HepG2 (cell line): ENCODE measurements around the gene GLIS1. TPM values are rescaled to one million over a fixed set of nuclear protein-coding genes. Genes with fewer than 3 reads are reported as not detected.
A peak's percentile ranks its signal among the peaks of the same experiment; 100 is the strongest.

ENCODE experiments used
- ATAC-seq: fragments of 200-7000 bp; cut with Tn5 transposase; 3 replicates; pipeline ENCODE4 v1.9.1; 2020; ENCODE audit warnings: mild to moderate bottlenecking, moderate library complexity
- BruUV-seq: library from RNA; stranded (reverse); fragments of 400-500 nt; replicated peaks from 2 replicates; lab custom pipeline; 2021; lab: Mats Ljungman, UMichigan
- CTCF ChIA-PET: fragments of 300-600 bp; formaldehyde crosslinking; extraction: SDS; loops from one replicate; lab custom pipeline; 2021; ENCODE audit warnings: low total read pairs, inconsistent platforms, low intra/inter-chr PET ratio; lab: Yijun Ruan, JAX
- POLR2A ChIA-PET: fragments of 350-600 bp; sonication (Branson Sonifier 250); formaldehyde crosslinking; loops from one replicate; lab custom pipeline; 2020; ENCODE audit warnings: antibody characterized with exemption, inconsistent platforms; lab: Yijun Ruan, JAX
- DNase-seq: peaks from one replicate; pipeline ENCODE4 v3.0.0-alpha.2; 2015; ENCODE audit warnings: low spot score
- FAIRE-seq: peaks from 3 replicates; lab custom pipeline; 2011; peaks lifted over from hg19 to GRCh38; lab: Jason Lieb, UNC
- H2AFZ ChIP-seq: one replicate; pipeline ENCODE4 v1.6.1; 2011; ENCODE audit warnings: low read length, inconsistent platforms
- H3K27ac ChIP-seq: fragments of 300-600 bp; 3 replicates; pipeline ENCODE4 v1.8.0; 2011; ENCODE audit warnings: mixed run types, mild to moderate bottlenecking, mixed read lengths, low read length, inconsistent platforms; ENCODE audit not compliant: insufficient read depth; ENCODE audit errors: extremely low read length
- H3K27me3 ChIP-seq, 2 experiments: fragments of 200-600 bp in 1 of 2; 2 replicates in 1 of 2; 3 replicates in 1 of 2; pipeline versions ENCODE4 v1.6.0 to v1.8.0; 2011; ENCODE audit warnings: low read length in 2 of 2, mild to moderate bottlenecking in 2 of 2, moderate library complexity in 2 of 2, inconsistent platforms in 1 of 2; ENCODE audit not compliant: insufficient read depth in 2 of 2, control insufficient read depth in 1 of 2
- H3K36me3 ChIP-seq, 2 experiments: fragments of 200-600 bp in 1 of 2; replicated peaks in 1 of 2; 2 replicates in 1 of 2; 3 replicates in 1 of 2; pipeline versions ENCODE4 v1.5.1 to v1.8.0; 2011; ENCODE audit warnings: low read length in 2 of 2, inconsistent platforms in 1 of 2; ENCODE audit not compliant: insufficient read depth in 2 of 2, control insufficient read depth in 1 of 2
- H3K4me1 ChIP-seq: 2 replicates; pipeline ENCODE4 v1.5.1; 2012; ENCODE audit warnings: low read length, inconsistent platforms; ENCODE audit not compliant: insufficient read depth
- H3K4me2 ChIP-seq: 2 replicates; pipeline ENCODE4 v1.6.0; 2011; ENCODE audit warnings: low read depth, low read length, inconsistent platforms
- H3K4me3 ChIP-seq, 3 experiments: fragments of 200-600 bp in 1 of 3; sonication (generic), shearing (Covaris generic) in 1 of 3; replicated peaks in 1 of 3; 2 replicates each; pipeline ENCODE4 v1.5.1; 2011 to 2016; ENCODE audit warnings: low read length in 3 of 3, inconsistent platforms in 2 of 3, low read depth in 2 of 3, mild to moderate bottlenecking in 2 of 3, control low read depth in 1 of 3, mixed read lengths in 1 of 3; ENCODE audit not compliant: insufficient read depth in 1 of 3
- H3K79me2 ChIP-seq: one replicate; pipeline ENCODE4 v1.6.1; 2011; ENCODE audit warnings: low read length, inconsistent platforms; ENCODE audit not compliant: insufficient read depth
- H3K9ac ChIP-seq: 2 replicates; pipeline ENCODE4 v1.6.0; 2011; ENCODE audit warnings: mild to moderate bottlenecking, low read depth, low read length, inconsistent platforms; ENCODE audit not compliant: insufficient read depth
- H3K9me3 ChIP-seq: 2 replicates; pipeline ENCODE4 v1.5.1; 2012; ENCODE audit warnings: mild to moderate bottlenecking, low read length
- H4K20me1 ChIP-seq: 2 replicates; pipeline ENCODE4 v1.6.0; 2011; ENCODE audit warnings: inconsistent platforms, mild to moderate bottlenecking, low read length, moderate library complexity; ENCODE audit not compliant: insufficient read depth
- FLYWCH1 ChIP-seq: sonication (generic); formaldehyde crosslinking; IDR thresholded peaks from 2 replicates; pipeline ENCODE4 v1.8.1; 2023; ENCODE audit warnings: mild to moderate bottlenecking, missing genetic modification reagents
- HES4 ChIP-seq: sonication (generic); formaldehyde crosslinking; IDR thresholded peaks from 2 replicates; pipeline ENCODE4 v1.9.0; 2021; ENCODE audit warnings: mild to moderate bottlenecking, missing genetic modification reagents, borderline replicate concordance
- NFYB ChIP-seq: sonication (generic); formaldehyde crosslinking; IDR thresholded peaks from 2 replicates; pipeline ENCODE4 v1.4.0; 2020; ENCODE audit warnings: missing genetic modification reagents
- PTBP1 ChIP-seq: fragments of 200-400 bp; formaldehyde crosslinking; IDR thresholded peaks from 2 replicates; pipeline ENCODE4 v1.6.1; 2018; ENCODE audit warnings: low read length, low read depth; ENCODE audit not compliant: poor library complexity, severe bottlenecking
- RELA ChIP-seq: sonication (generic); formaldehyde crosslinking; IDR thresholded peaks from 2 replicates; pipeline ENCODE4 v1.4.0; 2020; ENCODE audit warnings: missing genetic modification reagents
- ZNF10 ChIP-seq: sonication (generic); formaldehyde crosslinking; IDR thresholded peaks from 2 replicates; pipeline ENCODE4 v1.4.0; 2020; ENCODE audit warnings: mild to moderate bottlenecking, low read depth, missing genetic modification reagents, borderline replicate concordance
- ZNF343 ChIP-seq: sonication (generic); formaldehyde crosslinking; IDR thresholded peaks from 2 replicates; pipeline ENCODE4 v1.4.0; 2020; ENCODE audit warnings: mild to moderate bottlenecking, missing genetic modification reagents
- ZNF747 ChIP-seq: sonication (generic); formaldehyde crosslinking; IDR thresholded peaks from 2 replicates; pipeline ENCODE4 v1.8.1; 2023; ENCODE audit warnings: missing genetic modification reagents, mild to moderate bottlenecking, borderline replicate concordance
- ZUFSP ChIP-seq: sonication (generic); formaldehyde crosslinking; IDR thresholded peaks from 2 replicates; pipeline ENCODE4 v1.9.0; 2021; ENCODE audit warnings: missing genetic modification reagents, mild to moderate bottlenecking, borderline replicate concordance
- WGBS: methylation state at CpG from one replicate; pipeline ENCODE4 v1.1.6; 2017; ENCODE audit warnings: low lambda C conversion rate; 5-methylcytosine and 5-hydroxymethylcytosine counted together
- in situ Hi-C: cut with HindIII; loops from 2 replicates; pipeline ENCODE4 v1.10.0; 2017; ENCODE audit warnings: low pct_unique_long_range_greater_than_20kb; ENCODE audit not compliant: extremely low pct_ligation_motif_present
- intact Hi-C: fragments of 100-400 bp; cut with micrococcal nuclease; formaldehyde crosslinking; loops from one replicate; pipeline ENCODE4 v1.10.0; 2022; ENCODE audit not compliant: unreplicated experiment
- polyA plus RNA-seq, 8 experiments: library from polyadenylated mRNA; depleted of rRNA in 3 of 8; stranded (reverse) in 7 of 8; unstranded in 1 of 8; fragments of >200 nt; fragmentation: Illumina TruSeq in 4 of 8; extraction: Trizol in 4 of 8; gene quantifications; 2 replicates each; pipeline versions ENCODE4 v1.2.1 to v1.2.3, GENCODE V29; 2011 to 2016; ENCODE audit warnings: low read depth in 4 of 8, missing spikeins in 1 of 8, mixed read lengths in 1 of 8; ENCODE audit not compliant: insufficient read depth in 1 of 8
- total RNA-seq, 5 experiments: library from RNA; depleted of rRNA; stranded (reverse); fragments of >200 nt; fragmentation: Illumina TruSeq; extraction: Trizol; gene quantifications; 2 replicates each; pipeline ENCODE4 v1.2.3, GENCODE V29; 2016; ENCODE audit warnings: low read depth in 1 of 5
- TF ChIP-seq, protein P1 (sequence below): sonication (generic); formaldehyde crosslinking; IDR thresholded peaks from 2 replicates; pipeline ENCODE4 v1.4.0; 2020; ENCODE audit warnings: missing genetic modification reagents
- TF ChIP-seq, protein P2 (sequence below): sonication (generic); formaldehyde crosslinking; IDR thresholded peaks from 2 replicates; pipeline ENCODE4 v1.5.0; 2020; ENCODE audit warnings: mild to moderate bottlenecking, missing genetic modification reagents

Gene GLIS1
- total and polyA plus RNA-seq, 2 of the 13 experiments (the other 11 are each of a cell fraction or from before 2014, with no cell fraction given): 0.03 TPM; not detected in 1

GRCh38 chr1:53738205-53739108, 507 bp downstream of the GLIS1 start:
- H3K4me3 ChIP-seq: peak overlapping the region in 2 of 3 experiments; percentile 58 to 68; a peak in 3 of 6 replicates
- no peak overlapping the region for H3K27ac ChIP-seq
- BruUV-seq: no TSS peak
- in situ Hi-C loops (no loop called here), intact Hi-C loops (no loop called here)
- FAIRE-seq (no peak), DNase-seq (no peak), ATAC-seq (no peak)
- POLR2A ChIA-PET: no interaction called here
- H3K36me3 ChIP-seq: no peaks in the 10 kb centered on the region
- H2AFZ ChIP-seq: no peak overlapping the region
- H4K20me1 ChIP-seq: no peaks in the 10 kb centered on the region
- peaks cover 22% of the 10 kb centered on the region for H3K4me1 ChIP-seq
- 42% methylated on average over 43 of the region's 101 CpGs for WGBS
- no peak overlapping the region for H3K9ac ChIP-seq
- H3K27me3 ChIP-seq: peaks cover 5 to 63% of the 10 kb centered on the region in 2 experiments
- CTCF ChIA-PET: no interaction called here
- H3K79me2 ChIP-seq: no peaks in the 10 kb centered on the region
- peak overlapping the region; percentile 79 for H3K4me2 ChIP-seq
- H3K9me3 ChIP-seq: peaks cover 5% of the 10 kb centered on the region; the same call in 1 of the 2 replicates
- TF ChIP-seq NFYB (CRISPR knock-in tag): no peak
- TF ChIP-seq FLYWCH1 (CRISPR knock-in tag): no peak
- TF ChIP-seq, protein P1, sequence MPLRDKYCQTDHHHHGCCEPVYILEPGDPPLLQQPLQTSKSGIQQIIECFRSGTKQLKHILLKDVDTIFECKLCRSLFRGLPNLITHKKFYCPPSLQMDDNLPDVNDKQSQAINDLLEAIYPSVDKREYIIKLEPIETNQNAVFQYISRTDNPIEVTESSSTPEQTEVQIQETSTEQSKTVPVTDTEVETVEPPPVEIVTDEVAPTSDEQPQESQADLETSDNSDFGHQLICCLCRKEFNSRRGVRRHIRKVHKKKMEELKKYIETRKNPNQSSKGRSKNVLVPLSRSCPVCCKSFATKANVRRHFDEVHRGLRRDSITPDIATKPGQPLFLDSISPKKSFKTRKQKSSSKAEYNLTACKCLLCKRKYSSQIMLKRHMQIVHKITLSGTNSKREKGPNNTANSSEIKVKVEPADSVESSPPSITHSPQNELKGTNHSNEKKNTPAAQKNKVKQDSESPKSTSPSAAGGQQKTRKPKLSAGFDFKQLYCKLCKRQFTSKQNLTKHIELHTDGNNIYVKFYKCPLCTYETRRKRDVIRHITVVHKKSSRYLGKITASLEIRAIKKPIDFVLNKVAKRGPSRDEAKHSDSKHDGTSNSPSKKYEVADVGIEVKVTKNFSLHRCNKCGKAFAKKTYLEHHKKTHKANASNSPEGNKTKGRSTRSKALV (CRISPR knock-in tag): 0 out of 2 replicates have a peak, but pooled peaks have one; percentile 51
- no peak for TF ChIP-seq PTBP1
- no peak for TF ChIP-seq RELA (CRISPR knock-in tag)
- TF ChIP-seq ZUFSP: no peak
- TF ChIP-seq ZNF747 (CRISPR knock-in tag): no peak
- no peak for TF ChIP-seq ZNF10
- TF ChIP-seq, protein P2, sequence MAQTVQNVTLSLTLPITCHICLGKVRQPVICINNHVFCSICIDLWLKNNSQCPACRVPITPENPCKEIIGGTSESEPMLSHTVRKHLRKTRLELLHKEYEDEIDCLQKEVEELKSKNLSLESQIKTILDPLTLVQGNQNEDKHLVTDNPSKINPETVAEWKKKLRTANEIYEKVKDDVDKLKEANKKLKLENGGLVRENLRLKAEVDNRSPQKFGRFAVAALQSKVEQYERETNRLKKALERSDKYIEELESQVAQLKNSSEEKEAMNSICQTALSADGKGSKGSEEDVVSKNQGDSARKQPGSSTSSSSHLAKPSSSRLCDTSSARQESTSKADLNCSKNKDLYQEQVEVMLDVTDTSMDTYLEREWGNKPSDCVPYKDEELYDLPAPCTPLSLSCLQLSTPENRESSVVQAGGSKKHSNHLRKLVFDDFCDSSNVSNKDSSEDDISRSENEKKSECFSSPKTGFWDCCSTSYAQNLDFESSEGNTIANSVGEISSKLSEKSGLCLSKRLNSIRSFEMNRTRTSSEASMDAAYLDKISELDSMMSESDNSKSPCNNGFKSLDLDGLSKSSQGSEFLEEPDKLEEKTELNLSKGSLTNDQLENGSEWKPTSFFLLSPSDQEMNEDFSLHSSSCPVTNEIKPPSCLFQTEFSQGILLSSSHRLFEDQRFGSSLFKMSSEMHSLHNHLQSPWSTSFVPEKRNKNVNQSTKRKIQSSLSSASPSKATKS (CRISPR knock-in tag): no peak
- 0 out of 2 replicates have a peak, but pooled peaks have one; percentile 18 for TF ChIP-seq ZNF343
- 0 out of 2 replicates have a peak, but pooled peaks have one; percentile 34 for TF ChIP-seq HES4 (CRISPR knock-in tag)
